K562 (cell line): Measurements from ENCODE around the gene POLDIP3. TPM values are rescaled to one million over a fixed set of nuclear protein-coding genes. Genes with fewer than 3 reads are reported as not detected.
A peak's percentile ranks its signal among the peaks of the same experiment; 100 is the strongest.

Experiments
- BRF2 ChIP-seq: IDR thresholded peaks from 3 replicates; pipeline ENCODE4 v1.6.1; 2011; ENCODE audit warnings: borderline replicate concordance, mild to moderate bottlenecking; ENCODE audit not compliant: insufficient read length, insufficient read depth
- CREB1 ChIP-seq, 2 experiments: sonication (generic) in 1 of 2; formaldehyde crosslinking in 1 of 2; IDR thresholded peaks; 2 replicates each; pipeline versions ENCODE4 v1.6.1 to v1.8.0; 2012 to 2022; ENCODE audit warnings: inconsistent platforms in 1 of 2, mild to moderate bottlenecking in 1 of 2, missing genetic modification reagents in 1 of 2, moderate library complexity in 1 of 2
- CREBBP ChIP-seq: IDR thresholded peaks from one replicate; pipeline ENCODE4 v1.6.1; 2012; ENCODE audit warnings: low read depth, mild to moderate bottlenecking, control low read depth, inconsistent platforms, low read length
- ESRRB ChIP-seq: fragments of 250-450 bp; sonication (Bioruptor Pico); IDR thresholded peaks from 2 replicates; pipeline ENCODE4 v1.5.0; 2020; ENCODE audit warnings: mild to moderate bottlenecking, moderate library complexity, borderline replicate concordance
- FOSL1 ChIP-seq: fragments of 200-800 bp; sonication (Bioruptor generic); conservative IDR thresholded peaks from 2 replicates; pipeline ENCODE4 v1.6.1; 2016; ENCODE audit warnings: missing genetic modification characterization, missing compliant biosample characterization
- FOXK2 ChIP-seq, 2 experiments: fragments of 450-650 bp; IDR thresholded peaks in 1 of 2; conservative IDR thresholded peaks in 1 of 2; 2 replicates each; pipeline ENCODE4 v1.6.1; 2016; ENCODE audit warnings: low read depth in 2 of 2, mild to moderate bottlenecking in 1 of 2
- GMEB1 ChIP-seq: fragments of 250-450 bp; sonication (Bioruptor Pico); IDR thresholded peaks from 2 replicates; pipeline ENCODE4 v1.4.0; 2020; ENCODE audit warnings: mild to moderate bottlenecking
- MCM7 ChIP-seq, 2 experiments: fragments of 450-650 bp; IDR thresholded peaks; 2 replicates each; pipeline ENCODE4 v1.6.1; 2016 to 2018
- MTA1 ChIP-seq: fragments of 450-650 bp; IDR thresholded peaks from 2 replicates; pipeline ENCODE4 v1.6.1; 2017; ENCODE audit warnings: borderline replicate concordance
- NONO ChIP-seq, 2 experiments: fragments of 200-400 bp in 1 of 2; fragments of 450-650 bp in 1 of 2; formaldehyde crosslinking in 1 of 2; IDR thresholded peaks; 2 replicates each; pipeline ENCODE4 v1.6.1; 2017; ENCODE audit warnings: low read depth in 2 of 2, mild to moderate bottlenecking in 2 of 2, moderate library complexity in 2 of 2, low read length in 1 of 2
- NRF1 ChIP-seq, 2 experiments: fragments of 450-650 bp; IDR thresholded peaks in 1 of 2; conservative IDR thresholded peaks in 1 of 2; 2 replicates each; pipeline ENCODE4 v1.6.1; 2014; ENCODE audit warnings: mild to moderate bottlenecking in 2 of 2
- PHF20 ChIP-seq: fragments of 450-650 bp; IDR thresholded peaks from 2 replicates; pipeline ENCODE4 v1.6.1; 2018; ENCODE audit not compliant: partially characterized antibody
- RBM17 ChIP-seq: fragments of 200-400 bp; formaldehyde crosslinking; IDR thresholded peaks from 2 replicates; pipeline ENCODE4 v1.6.1; 2017; ENCODE audit warnings: low read depth, mild to moderate bottlenecking, low read length, borderline replicate concordance
- RBM22 ChIP-seq: fragments of 200-400 bp; formaldehyde crosslinking; IDR thresholded peaks from 2 replicates; pipeline ENCODE4 v1.6.1; 2018; ENCODE audit warnings: low read length, low read depth; ENCODE audit not compliant: poor library complexity, severe bottlenecking
- RBM25 ChIP-seq: fragments of 200-400 bp; formaldehyde crosslinking; IDR thresholded peaks from 2 replicates; pipeline ENCODE4 v1.6.1; 2018; ENCODE audit warnings: low read length, low read depth, moderate library complexity; ENCODE audit not compliant: severe bottlenecking
- RFX5 ChIP-seq: IDR thresholded peaks from 2 replicates; pipeline ENCODE4 v1.6.1; 2011; ENCODE audit warnings: low read depth, mild to moderate bottlenecking, improper control_type of control experiment, low read length
- SAP30 ChIP-seq: fragments of 200-600 bp; sonication (generic); IDR thresholded peaks from 2 replicates; pipeline ENCODE4 v1.6.1; 2012; ENCODE audit warnings: borderline replicate concordance, low read depth, mild to moderate bottlenecking, moderate library complexity, low read length, control low read depth, inconsistent platforms; ENCODE audit not compliant: insufficient read depth, poor library complexity, severe bottlenecking
- TCF3 ChIP-seq: sonication (generic); formaldehyde crosslinking; IDR thresholded peaks from 2 replicates; pipeline ENCODE4 v1.4.0; 2020; ENCODE audit warnings: mild to moderate bottlenecking, missing genetic modification reagents
- TOE1 ChIP-seq, 2 experiments: fragments of 450-650 bp in 1 of 2; sonication (generic) in 1 of 2; formaldehyde crosslinking in 1 of 2; IDR thresholded peaks; 2 replicates each; pipeline versions ENCODE4 v1.7.1 to v1.8.0; 2016 to 2022; ENCODE audit warnings: borderline replicate concordance in 2 of 2, mild to moderate bottlenecking in 2 of 2, antibody characterized with exemption in 1 of 2, inconsistent platforms in 1 of 2, low read depth in 1 of 2, missing genetic modification reagents in 1 of 2, moderate library complexity in 1 of 2
- ZBTB26 ChIP-seq: fragments of 450-650 bp; formaldehyde crosslinking; IDR thresholded peaks from 2 replicates; pipeline ENCODE4 v1.4.0; 2022; ENCODE audit warnings: missing genetic modification characterization
- ZC3H8 ChIP-seq: fragments of 450-650 bp; IDR thresholded peaks from 2 replicates; pipeline ENCODE4 v1.6.1; 2017
- polyA plus RNA-seq, 8 experiments: library from polyadenylated mRNA; depleted of rRNA in 4 of 8; stranded (reverse) in 5 of 8; unstranded in 3 of 8; fragments of >200 nt; fragmentation: Nextera tagmentation in 2 of 8; fragmentation: Illumina TruSeq in 1 of 8; extraction: Ambion mirVana in 2 of 8; extraction: Trizol in 1 of 8; gene quantifications; 2 replicates each; pipeline versions ENCODE4 v1.2.1 to v1.2.3, GENCODE V29; 2011 to 2014; ENCODE audit warnings: inconsistent platforms in 1 of 8, missing spikeins in 1 of 8
- total RNA-seq, 7 experiments: library from RNA; depleted of rRNA in 6 of 7; stranded (reverse); fragments of >200 nt in 6 of 7; fragmentation: Illumina TruSeq in 2 of 7; extraction: Trizol in 2 of 7; gene quantifications; 2 replicates each; pipeline versions ENCODE4 v1.2.1 to v1.2.3, GENCODE V29; 2011 to 2021; ENCODE audit warnings: low replicate concordance in 1 of 7

Gene POLDIP3
- total and polyA plus RNA-seq, 9 of the 15 experiments (the other 6 are each of a cell fraction or from before 2014, with no cell fraction given), result 14.3 to 53.0 (median 26.3) TPM

GRCh38 chr22:42648368-42649245 lies 33.9 kb upstream of the POLDIP3 start (continued):
- TF ChIP-seq CREB1 (IDR thresholded peaks at IDR 0.05), result no peak
- TF ChIP-seq CREB1 (CRISPR knock-in tag; IDR thresholded peaks at IDR 0.05), result 0 out of 2 replicates have a peak, but pooled peaks have one; percentile 4
- TF ChIP-seq NRF1 (conservative IDR thresholded peaks at IDR 0.05 in 1 of 2, IDR thresholded peaks at IDR 0.05 in 1 of 2), result no peak
- TF ChIP-seq RFX5, result no peak
- TF ChIP-seq ESRRB, result no peak
- TF ChIP-seq MTA1, result no peak
- TF ChIP-seq NONO (IDR thresholded peaks at IDR 0.05; ENCODE audit: low read depth in 2 of 2, low read length in 1 of 2), result no peak
- TF ChIP-seq SAP30, result peak; percentile 59
- TF ChIP-seq ZBTB26 (CRISPR knock-in tag), result 0 out of 2 replicates have a peak, but pooled peaks have one; percentile 72
- TF ChIP-seq BRF2, result no peak
- TF ChIP-seq RBM22, result no peak
- TF ChIP-seq RBM17, result no peak
- TF ChIP-seq PHF20, result no peak
- no peak for TF ChIP-seq GMEB1 (CRISPR knock-in tag)
- peak in 1 of 2 experiments; percentile 34; a peak in 1 of 4 replicates for TF ChIP-seq FOXK2 (conservative IDR thresholded peaks at IDR 0.05 in 1 of 2, IDR thresholded peaks at IDR 0.05 in 1 of 2; ENCODE audit: low read depth in 2 of 2)
- TF ChIP-seq TCF3 (CRISPR knock-in tag), result no peak
- TF ChIP-seq CREBBP, result no peak
- TF ChIP-seq ZC3H8, result no peak
- TF ChIP-seq FOSL1, result no peak
- TF ChIP-seq MCM7 (IDR thresholded peaks at IDR 0.05), result no peak
- TF ChIP-seq RBM25, result no peak
- TF ChIP-seq TOE1 (IDR thresholded peaks at IDR 0.05; ENCODE audit: borderline replicate concordance), result no peak
- TF ChIP-seq TOE1 (CRISPR knock-in tag; IDR thresholded peaks at IDR 0.05; ENCODE audit: borderline replicate concordance, low read depth), result no peak
